ENCODE measurements around the gene FAM8A1. TPM values are rescaled to one million over a fixed set of nuclear protein-coding genes. Genes with fewer than 3 reads are reported as not detected.

FAM8A1 gene

Small RNAs within 50 kb of the gene (small RNA-seq; reads per million reads assigned to genes)
- gene RNU6-190P (not detected), gene SUMO2P13 (not detected)

All from skeletal muscle satellite cell (primary cell).